Right renal cortex interstitium (tissue), 3 donors: Measurements from ENCODE around the gene KCNK13. TPM values are rescaled to one million over a fixed set of nuclear protein-coding genes. Genes with fewer than 3 reads are reported as not detected.
"Not testable (repeated sequence)": the region's sequence is repeated elsewhere in the genome, so short reads cannot be mapped to it uniquely, and the experiment has no call there.

ENCODE experiments used
- DNase-seq, 3 donors: peaks; one replicate each; pipeline ENCODE4 v3.0.0-alpha.2; 2013; ENCODE audit warnings: low read depth in 3 of 3, low spot score in 2 of 3
- polyA plus RNA-seq, 3 donors: library from polyadenylated mRNA; unstranded; fragments of 120-200 nt; gene quantifications; one replicate each; pipeline ENCODE4 v1.2.1, GENCODE V29; 2013; ENCODE audit not compliant: insufficient read length in 3 of 3

Gene KCNK13
- under 1 TPM; 0.18 to 0.26 (median 0.24) TPM for polyA plus RNA-seq

DNA sequence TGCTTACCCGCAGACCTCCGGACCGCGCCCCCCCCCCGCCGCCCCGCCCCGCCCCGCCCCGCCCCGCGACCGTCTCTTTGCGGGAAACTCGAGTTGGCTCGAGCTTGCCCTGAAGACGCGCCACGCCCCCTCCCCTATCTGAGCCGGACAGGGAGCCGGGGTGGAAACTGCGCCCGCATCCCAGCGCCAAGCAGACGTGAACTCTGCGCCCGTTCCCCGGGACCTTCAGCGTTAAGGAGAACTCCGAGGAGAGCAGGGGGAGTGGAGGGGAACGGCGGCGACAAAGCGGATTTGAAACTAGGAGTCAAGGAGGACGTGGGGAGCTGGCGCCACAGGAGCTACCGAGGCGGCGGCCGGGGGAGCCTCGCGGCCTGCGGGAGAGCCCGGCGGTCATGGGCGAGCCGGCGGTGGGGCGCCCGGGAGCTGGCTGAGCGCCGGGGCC is at the start of gene KCNK13:
KCNK13 (plus strand) TSS at position 310 of the 442 bp plus-strand sequence. CDS start 212 bp downstream, outside the sequence.
- DNase-seq: no peak

GRCh38 chr14:90017371-90017770 is 44.4 kb upstream of the KCNK13 start:
- no peak for DNase-seq

- DNase-seq: no peak
These were observed 41.8 kb upstream of the KCNK13 start for GRCh38 chr14:90019824-90020523.

GRCh38 chr14:90023176-90023896 is 38.5 kb upstream of the KCNK13 start:
- no peak for DNase-seq

DNA sequence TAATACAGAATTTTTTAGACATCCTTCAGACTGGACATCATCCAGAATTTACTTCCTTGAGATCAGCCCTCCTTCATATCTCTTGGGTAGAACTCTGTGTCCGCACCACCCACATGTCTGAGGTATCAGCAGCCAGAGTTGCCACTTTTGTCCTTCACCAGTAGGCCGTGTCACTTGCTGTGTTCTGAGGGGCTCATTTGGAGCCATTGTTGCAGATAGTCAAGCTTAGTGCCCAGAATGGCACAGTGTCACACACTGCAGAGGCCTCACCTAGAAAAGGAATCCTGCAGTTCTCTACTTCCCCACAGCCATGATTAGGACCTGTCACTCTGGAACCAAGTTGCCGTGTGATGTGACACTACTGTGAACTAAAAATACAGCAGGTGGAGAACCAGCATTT is 36.9 kb upstream of the KCNK13 start:
- no peak for DNase-seq

- not testable (repeated sequence) for DNase-seq
These were observed 35.2 kb upstream of the KCNK13 start for GRCh38 chr14:90026608-90027007.

DNA sequence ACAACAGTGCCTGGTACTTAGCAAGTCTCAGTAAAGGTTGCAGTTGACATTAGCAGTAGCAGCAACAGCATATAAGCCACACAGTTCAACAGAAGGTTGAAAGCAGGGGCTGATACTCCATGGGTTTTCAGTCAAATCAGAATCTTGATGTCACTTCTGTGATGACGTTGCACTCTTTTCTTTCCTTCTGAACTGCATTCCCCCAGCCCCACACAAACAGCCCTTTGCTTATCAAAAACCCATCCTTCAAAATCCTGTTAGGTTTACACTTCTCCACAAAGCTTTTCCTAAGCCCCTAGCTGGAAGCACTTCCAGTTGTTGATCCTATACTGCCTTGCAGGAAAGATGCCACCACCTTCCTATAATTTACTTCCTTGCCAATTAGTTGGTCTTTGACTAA is 34.0 kb upstream of the KCNK13 start:
- DNase-seq: peak in 1 of 3 donors; percentile 2

GRCh38 chr14:90034156-90034555 is 27.6 kb upstream of the KCNK13 start:
- DNase-seq: no peak

DNA sequence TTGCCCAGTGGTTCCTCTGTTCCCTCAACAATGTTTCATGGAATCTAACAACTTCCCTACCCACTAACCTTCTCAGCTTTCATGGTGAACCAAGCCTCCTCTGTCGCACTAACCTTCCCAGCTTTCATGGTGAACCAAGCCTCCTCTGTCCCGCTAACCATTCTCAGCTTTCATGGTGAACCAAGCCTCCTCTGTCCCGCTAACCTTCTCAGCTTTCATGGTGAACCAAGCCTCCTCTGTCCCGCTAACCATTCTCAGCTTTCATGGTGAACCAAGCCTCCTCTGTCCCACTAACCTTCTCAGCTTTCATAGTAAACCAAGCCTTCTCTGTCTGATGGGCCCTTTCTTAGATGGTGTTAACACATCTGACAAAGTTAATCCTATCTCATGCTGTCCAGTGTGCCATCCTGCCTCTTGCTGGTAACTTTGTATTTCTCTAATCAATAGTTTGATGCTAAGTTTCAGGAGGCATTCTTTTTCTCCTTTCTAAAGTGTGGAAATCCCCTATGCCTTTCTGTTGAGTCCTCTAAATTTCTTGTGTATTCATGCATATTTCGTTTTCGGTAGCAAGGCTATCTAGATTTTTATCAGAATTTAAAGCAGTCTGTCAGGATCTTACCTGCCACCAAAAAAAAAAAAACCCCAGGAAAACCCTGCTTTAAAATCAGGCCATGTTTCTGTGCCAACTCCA is 26.8 kb upstream of the KCNK13 start:
- no peak for DNase-seq

GRCh38 chr14:90039253-90040010 is 22.4 kb upstream of the KCNK13 start:
- DNase-seq: no peak

- no peak for DNase-seq
These were observed 21.4 kb upstream of the KCNK13 start for GRCh38 chr14:90040411-90040810.

DNA sequence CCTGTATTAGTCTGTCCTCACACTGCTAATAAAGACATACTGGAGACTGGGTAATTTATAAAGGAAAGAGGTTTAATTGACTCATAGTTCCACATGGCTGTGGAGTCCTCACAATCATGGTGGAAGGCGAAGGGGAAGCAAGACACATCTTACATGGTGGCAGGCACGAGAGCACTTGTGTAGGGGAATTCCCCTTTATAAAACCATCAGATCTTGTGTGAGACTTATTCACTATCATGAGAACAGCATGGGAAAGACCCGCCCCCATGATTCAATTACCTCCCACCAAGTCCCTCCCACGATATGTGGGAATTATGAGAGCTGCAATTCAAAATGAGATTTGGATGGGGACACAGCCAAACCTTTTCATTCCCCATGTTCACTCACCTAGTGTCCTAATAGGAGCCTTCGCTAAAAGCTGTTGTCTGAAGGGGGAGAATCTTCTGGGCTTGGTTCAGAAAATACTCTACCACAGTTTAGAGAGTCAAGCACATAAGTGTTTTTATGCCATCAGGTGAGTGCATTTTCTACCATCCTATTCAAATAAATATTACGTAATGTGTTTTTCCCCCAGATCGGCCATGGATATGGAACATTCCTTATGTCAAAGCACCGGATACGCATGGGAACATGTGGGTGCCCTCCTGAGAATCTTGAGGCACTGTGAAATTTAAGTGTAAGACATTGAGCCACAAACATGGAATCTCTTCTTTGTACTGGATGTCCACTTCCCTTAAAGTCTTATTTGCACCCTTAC is 19.1 kb upstream of the KCNK13 start:
- no peak for DNase-seq

- DNase-seq: no peak
These were observed 16.2 kb upstream of the KCNK13 start for GRCh38 chr14:90045616-90046015.

DNA sequence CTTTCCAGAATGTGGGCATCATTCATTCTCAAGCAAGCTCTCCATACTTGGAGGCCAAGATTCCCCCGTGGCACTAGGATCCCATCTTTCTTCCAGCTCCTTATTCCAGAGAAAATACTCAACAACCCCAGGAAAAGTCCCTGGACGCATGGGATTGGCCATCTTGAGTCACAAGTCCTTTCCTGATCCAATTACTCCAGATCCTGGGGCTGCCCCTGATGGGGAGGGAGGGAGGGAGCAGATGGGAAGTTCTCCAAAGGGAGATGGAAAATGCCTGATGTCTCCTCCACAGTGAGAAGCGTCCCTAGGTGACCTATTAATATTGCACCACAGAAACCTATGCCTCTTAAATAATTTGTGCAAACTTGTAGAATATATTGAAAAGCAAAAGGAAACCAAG is 12.4 kb upstream of the KCNK13 start:
- no peak for DNase-seq

- DNase-seq: no peak
These were observed 11.5 kb upstream of the KCNK13 start for GRCh38 chr14:90050271-90050670.

GRCh38 chr14:90053044-90053443 is 8.8 kb upstream of the KCNK13 start:
- no peak for DNase-seq

- DNase-seq: no peak
These were observed 7.0 kb upstream of the KCNK13 start for GRCh38 chr14:90054803-90055202.

GRCh38 chr14:90056826-90057225 is 5.0 kb upstream of the KCNK13 start:
- no peak for DNase-seq

GRCh38 chr14:90058876-90059458 is 2.8 kb upstream of the KCNK13 start:
- DNase-seq: no peak
